Lower lobe of right lung (tissue), 2 donors: Measurements from ENCODE around the gene ITGA3. TPM values are rescaled to one million over a fixed set of nuclear protein-coding genes. Genes with fewer than 3 reads are reported as not detected.

Experiments used
- ATAC-seq, 2 donors: fragments of 200-7000 bp; cut with Tn5 transposase; one replicate each; pipeline ENCODE4 v1.9.1; 2020 to 2022; ENCODE audit warnings: mild to moderate bottlenecking in 2 of 2, moderate library complexity in 2 of 2
- DNase-seq: peaks from one replicate; pipeline ENCODE4 v3.0.0-alpha.2; 2020
- H3K27ac ChIP-seq: fragments of 200-600 bp; one replicate; pipeline ENCODE4 v1.8.0; 2022
- H3K27me3 ChIP-seq: fragments of 200-600 bp; one replicate; pipeline ENCODE4 v1.8.0; 2022; ENCODE audit warnings: low read depth
- H3K36me3 ChIP-seq: fragments of 200-600 bp; one replicate; pipeline ENCODE4 v1.8.0; 2022; ENCODE audit warnings: mild to moderate bottlenecking
- H3K4me1 ChIP-seq: fragments of 200-600 bp; one replicate; pipeline ENCODE4 v1.8.0; 2022
- H3K4me3 ChIP-seq: fragments of 200-600 bp; one replicate; pipeline ENCODE4 v1.8.0; 2022; ENCODE audit warnings: mild to moderate bottlenecking
- H3K9me3 ChIP-seq: fragments of 200-600 bp; one replicate; pipeline ENCODE4 v1.8.0; 2022
- intact Hi-C: fragments of 100-400 bp; cut with DNase I; formaldehyde crosslinking; loops from one replicate; pipeline ENCODE4 v1.11.0; 2022
- total RNA-seq: library from RNA; stranded (reverse); fragmentation: NEBNext Ultra II Directional; extraction: Animal tissue kit (Norgen Biotek cat#: 25700); gene quantifications from one replicate; pipeline ENCODE4 v1.2.1, GENCODE V29; 2021
- TF ChIP-seq, protein P1 (sequence below): fragments of 200-600 bp; IDR thresholded peaks from one replicate; pipeline ENCODE4 v1.8.0; 2022; ENCODE audit warnings: antibody characterized with exemption, mild to moderate bottlenecking
- donor health status: DM: no; HTN: yes; CAD: no; lungs with severe emphysema.

The ITGA3 gene
- total RNA-seq, 1 donor from 2014 or later: 162 TPM

DNA sequence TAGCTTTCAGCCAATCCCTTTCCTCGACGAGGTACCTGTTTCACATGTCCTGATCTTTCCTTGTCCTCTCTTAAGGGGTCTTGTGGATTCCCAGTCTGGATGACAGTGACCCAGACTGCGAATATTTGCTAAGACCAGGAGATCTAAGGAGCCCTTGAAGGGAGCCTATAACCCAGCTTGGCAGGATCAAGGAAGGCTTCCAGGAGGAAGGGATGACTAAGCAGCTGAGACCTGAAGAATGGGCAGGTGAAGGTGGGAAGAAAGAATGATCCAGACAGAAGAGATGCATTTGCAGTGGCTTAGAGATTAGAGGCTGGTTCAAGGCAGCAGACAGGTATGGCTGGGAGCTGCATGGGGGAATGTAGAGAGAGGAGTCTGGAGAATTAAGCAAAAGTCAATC, 37.3 kb downstream of the ITGA3 start:
- ATAC-seq (no peak), DNase-seq (no peak)
- TF ChIP-seq, protein P1, sequence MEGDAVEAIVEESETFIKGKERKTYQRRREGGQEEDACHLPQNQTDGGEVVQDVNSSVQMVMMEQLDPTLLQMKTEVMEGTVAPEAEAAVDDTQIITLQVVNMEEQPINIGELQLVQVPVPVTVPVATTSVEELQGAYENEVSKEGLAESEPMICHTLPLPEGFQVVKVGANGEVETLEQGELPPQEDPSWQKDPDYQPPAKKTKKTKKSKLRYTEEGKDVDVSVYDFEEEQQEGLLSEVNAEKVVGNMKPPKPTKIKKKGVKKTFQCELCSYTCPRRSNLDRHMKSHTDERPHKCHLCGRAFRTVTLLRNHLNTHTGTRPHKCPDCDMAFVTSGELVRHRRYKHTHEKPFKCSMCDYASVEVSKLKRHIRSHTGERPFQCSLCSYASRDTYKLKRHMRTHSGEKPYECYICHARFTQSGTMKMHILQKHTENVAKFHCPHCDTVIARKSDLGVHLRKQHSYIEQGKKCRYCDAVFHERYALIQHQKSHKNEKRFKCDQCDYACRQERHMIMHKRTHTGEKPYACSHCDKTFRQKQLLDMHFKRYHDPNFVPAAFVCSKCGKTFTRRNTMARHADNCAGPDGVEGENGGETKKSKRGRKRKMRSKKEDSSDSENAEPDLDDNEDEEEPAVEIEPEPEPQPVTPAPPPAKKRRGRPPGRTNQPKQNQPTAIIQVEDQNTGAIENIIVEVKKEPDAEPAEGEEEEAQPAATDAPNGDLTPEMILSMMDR: no peak
- H3K27ac ChIP-seq: no peak overlapping the region
- no peaks in the 10 kb centered on the region for H3K27me3 ChIP-seq
- H3K9me3 ChIP-seq: no peaks in the 10 kb centered on the region
- peaks cover 16% of the 10 kb centered on the region for H3K4me1 ChIP-seq
- no peak overlapping the region for H3K4me3 ChIP-seq
- intact Hi-C loops: no loop called here
- H3K36me3 ChIP-seq: peaks cover 38% of the 10 kb centered on the region

DNA sequence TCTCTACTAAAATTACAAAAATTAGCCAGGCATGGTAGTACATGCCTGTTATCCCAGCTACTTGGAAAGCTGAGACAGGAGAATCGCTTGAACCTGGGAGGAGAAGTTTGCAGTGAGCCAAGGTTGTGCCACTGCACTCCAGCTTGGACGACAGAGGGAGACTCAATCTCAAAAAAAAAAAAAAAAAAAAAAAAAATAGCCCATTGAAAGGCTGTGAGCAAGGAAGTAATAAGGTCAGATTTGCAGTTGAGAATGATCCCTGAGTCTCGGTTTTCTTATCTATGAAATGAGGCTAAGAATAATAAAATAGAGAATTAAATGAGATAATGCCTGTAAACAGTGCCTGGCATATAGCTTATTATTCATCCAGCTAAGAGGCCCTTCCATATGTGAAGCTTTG, 37.9 kb downstream of the ITGA3 start:
- TF ChIP-seq, protein P1: no peak
- peaks cover 16% of the 10 kb centered on the region for H3K4me1 ChIP-seq
- H3K27ac ChIP-seq: no peak overlapping the region
- no peaks in the 10 kb centered on the region for H3K27me3 ChIP-seq
- intact Hi-C loops: no loop called here
- H3K4me3 ChIP-seq: no peak overlapping the region
- peaks cover 38% of the 10 kb centered on the region for H3K36me3 ChIP-seq
- H3K9me3 ChIP-seq: no peaks in the 10 kb centered on the region
- DNase-seq: no peak
- no peak for ATAC-seq

DNA sequence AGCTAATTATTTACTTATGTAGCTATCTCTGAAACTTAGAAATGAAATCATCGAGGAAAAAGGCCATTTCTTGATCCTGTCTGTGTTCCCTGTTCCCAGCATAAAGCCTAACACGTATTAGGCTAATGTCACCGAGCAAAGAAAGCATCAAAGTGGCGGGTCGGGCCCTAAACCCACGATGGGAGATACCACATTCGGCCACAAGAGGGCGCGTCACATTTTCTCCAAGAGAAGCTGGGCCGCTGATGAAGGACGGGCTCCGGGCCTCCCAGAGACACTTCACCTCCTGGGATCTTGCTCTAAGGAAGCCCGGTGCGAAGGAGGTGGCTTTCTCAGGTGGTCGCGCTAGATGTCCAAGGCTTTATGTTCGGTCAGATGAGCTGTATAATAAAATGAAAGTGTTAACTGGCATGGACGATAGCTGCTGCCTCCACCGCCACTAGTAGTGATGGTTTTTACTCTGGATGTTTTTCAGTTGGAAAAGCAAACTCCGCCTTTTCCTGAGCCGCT, 38.4 kb downstream of the ITGA3 start:
- Histone ChIP-seq H3K4me1 (peaks cover 16% of the 10 kb centered on the region), H3K27me3 (no peaks in the 10 kb centered on the region), H3K36me3 (peaks cover 38% of the 10 kb centered on the region), H3K27ac (peak overlapping the region; percentile 81), H3K9me3 (no peaks in the 10 kb centered on the region), H3K4me3 (peak overlapping the region; percentile 86)
- ATAC-seq (peak; percentile 84 to 86), DNase-seq (peak; percentile 93)
- TF ChIP-seq, protein P1: peak; percentile 97
- intact Hi-C loops: no loop called here

DNA sequence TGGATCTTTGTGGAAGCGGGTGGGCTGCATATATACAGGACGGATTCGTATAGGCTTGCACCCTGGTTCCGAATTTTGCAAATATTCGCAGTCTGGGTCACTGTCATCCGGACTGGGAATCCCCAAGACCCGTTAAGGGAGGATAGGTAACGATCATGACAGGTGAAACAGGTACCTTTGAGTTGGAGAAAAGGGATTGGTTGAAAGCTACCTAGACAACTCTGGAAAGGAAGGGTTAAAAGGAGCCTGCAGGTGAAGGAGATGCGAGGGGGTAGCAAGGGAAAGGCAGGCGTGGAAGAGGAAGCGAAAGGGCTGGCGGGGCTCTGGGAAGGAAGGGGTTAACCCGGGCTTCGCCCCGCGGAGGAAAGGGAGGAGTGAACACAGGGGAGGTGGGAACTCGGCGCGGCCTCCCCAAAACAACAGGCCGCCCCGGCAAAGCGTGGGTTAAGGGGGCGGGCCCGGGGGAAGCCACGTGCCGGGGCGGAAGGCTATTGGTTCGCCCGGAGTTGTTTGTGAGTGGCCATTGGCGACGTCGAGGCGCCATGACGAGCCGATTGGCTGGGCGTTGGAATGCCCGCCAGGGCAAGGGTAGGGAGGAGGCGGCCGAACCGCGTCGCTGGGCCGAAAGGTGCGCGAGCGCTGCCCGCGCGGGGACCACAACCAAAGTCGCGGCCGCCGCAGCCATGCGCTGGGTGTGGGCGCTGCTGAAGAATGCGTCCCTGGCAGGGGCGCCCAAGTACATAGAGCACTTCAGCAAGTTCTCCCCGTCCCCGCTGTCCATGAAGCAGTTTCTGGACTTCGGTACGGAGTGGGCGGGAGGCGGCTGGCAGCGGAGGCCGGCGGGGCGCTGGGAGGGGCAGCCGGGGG, 39.1 kb downstream of the ITGA3 start, which contains the start of gene PDK2:
TSS of gene PDK2 (plus strand) at position 599 of the 867 bp plus-strand sequence. CDS start at position 684, 85 bp downstream.
- Histone ChIP-seq H3K27ac (peak within 1 kb of the TSS; percentile 81), H3K4me3 (peak within 1 kb of the TSS; percentile 86), H3K4me1 (peaks cover 16% of the 10 kb centered on the region), H3K27me3 (no peaks in the 10 kb centered on the region), H3K9me3 (no peaks in the 10 kb centered on the region), H3K36me3 (peaks cover 35% of the 10 kb centered on the region)
- intact Hi-C loops: no loop called here
- ATAC-seq (peak; percentile 96 to 97), DNase-seq (peak; percentile 97)
- TF ChIP-seq, protein P1: no peak

DNA sequence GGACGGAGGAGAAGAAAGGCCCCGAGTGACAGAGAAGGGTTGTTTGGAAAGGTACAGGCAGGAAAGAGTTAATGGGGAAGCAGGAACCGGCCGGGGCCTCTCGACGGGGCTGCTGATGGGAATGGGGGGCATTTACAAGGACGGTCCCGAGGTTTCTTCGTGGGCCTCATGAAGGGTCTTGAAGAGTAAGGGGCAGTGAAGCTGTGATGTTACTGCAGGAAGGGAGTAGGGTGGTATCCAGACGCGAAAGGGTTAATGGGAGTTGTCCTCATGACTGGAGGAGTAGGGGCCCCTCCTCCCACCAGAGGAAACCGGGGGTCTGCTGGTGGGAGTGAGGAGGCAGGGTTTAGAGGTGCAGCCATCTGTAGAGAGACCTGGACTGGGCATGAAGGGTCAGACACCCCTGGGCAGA, 39.7 kb downstream of the ITGA3 start:
- intact Hi-C loops: no loop called here
- peak overlapping the region; percentile 86 for H3K4me3 ChIP-seq
- no peaks in the 10 kb centered on the region for H3K27me3 ChIP-seq
- DNase-seq: no peak
- no peak for ATAC-seq
- TF ChIP-seq, protein P1: no peak
- peaks cover 16% of the 10 kb centered on the region for H3K4me1 ChIP-seq
- H3K27ac ChIP-seq: peak overlapping the region; percentile 81
- H3K9me3 ChIP-seq: no peaks in the 10 kb centered on the region
- peaks cover 35% of the 10 kb centered on the region for H3K36me3 ChIP-seq
